KOPT-K1 (cell line): Measurements from ENCODE around the gene PROM2.
"Not testable (repeated sequence)": the region's sequence is repeated elsewhere in the genome, so short reads cannot be mapped to it uniquely, and the experiment has no call there.

Source experiments
- H3K27ac ChIP-seq: fragments of 200-600 bp; sonication (generic); 2 replicates; pipeline ENCODE4 v1.5.1; 2016; ENCODE audit warnings: antibody characterized with exemption, mild to moderate bottlenecking, low read depth, low read length; ENCODE audit not compliant: poor library complexity, severe bottlenecking
- H3K36me3 ChIP-seq: fragments of 200-600 bp; sonication (generic); 2 replicates; pipeline ENCODE4 v1.5.1; 2017; ENCODE audit warnings: antibody characterized with exemption, mild to moderate bottlenecking, low read length, moderate library complexity; ENCODE audit not compliant: insufficient read depth
- H3K9me3 ChIP-seq: fragments of 200-600 bp; sonication (generic); 2 replicates; pipeline ENCODE4 v1.5.1; 2017; ENCODE audit warnings: antibody characterized with exemption, low read length, mild to moderate bottlenecking; ENCODE audit not compliant: insufficient read depth, poor library complexity, severe bottlenecking

PROM2 gene

DNA sequence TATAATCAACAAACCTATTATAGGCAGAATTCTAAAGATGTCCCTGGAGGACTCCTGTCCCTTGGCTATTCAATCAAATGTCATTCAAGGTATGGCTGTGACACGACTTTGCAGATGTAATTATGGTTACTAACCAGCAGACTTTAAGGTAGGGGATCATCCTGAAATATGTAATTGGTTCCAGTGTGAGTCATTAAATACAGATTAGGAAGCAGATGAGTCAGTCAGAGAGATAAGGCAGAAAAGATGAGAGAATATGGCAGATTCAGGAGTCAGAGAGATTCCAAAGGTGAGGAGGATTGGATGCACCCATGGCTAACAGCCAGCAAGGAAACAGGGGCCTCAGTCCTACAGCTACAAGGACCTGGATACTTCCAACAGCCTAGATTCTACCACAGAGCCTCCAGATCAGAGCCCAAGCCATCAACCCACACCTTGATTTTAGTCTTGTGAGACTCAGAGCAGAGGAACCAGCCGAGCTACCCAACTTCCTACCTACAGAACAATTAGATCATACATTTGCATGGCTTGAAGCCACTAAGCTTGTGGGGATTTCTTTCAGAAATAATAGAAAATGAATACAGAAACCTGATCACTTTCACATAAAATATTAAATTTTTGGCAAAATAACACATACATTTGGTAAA lies 11.2 kb upstream of the PROM2 start:
- Histone ChIP-seq H3K9me3 (peaks cover 8% of the 10 kb centered on the region), H3K27ac (no peak overlapping the region)

DNA sequence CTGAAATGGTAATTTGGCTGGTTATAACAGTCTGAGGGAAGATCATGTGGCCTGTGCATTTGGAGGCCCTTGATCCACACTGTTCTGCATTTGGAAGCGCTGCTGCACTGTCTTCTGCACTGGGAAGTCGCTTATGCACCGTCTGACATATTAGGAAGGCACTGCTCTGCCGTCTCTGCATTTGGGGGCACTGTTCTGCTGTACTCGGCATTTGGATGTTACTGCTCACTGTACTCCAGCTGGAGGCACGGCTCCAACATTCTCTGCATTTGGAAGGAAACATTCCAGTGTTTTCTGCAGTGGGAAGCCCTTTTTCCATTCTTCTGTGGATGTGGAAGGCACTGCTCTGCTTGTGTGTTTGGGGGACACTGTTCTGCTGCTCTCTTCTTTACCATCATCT lies 9.6 kb upstream of the PROM2 start:
- no peaks in the 10 kb centered on the region for H3K36me3 ChIP-seq
- H3K27ac ChIP-seq = no peak overlapping the region
- no peaks in the 10 kb centered on the region for H3K9me3 ChIP-seq

More for the DNA sequence above, 11.2 kb upstream of the PROM2 start:
- no peaks in the 10 kb centered on the region for H3K36me3 ChIP-seq

DNA sequence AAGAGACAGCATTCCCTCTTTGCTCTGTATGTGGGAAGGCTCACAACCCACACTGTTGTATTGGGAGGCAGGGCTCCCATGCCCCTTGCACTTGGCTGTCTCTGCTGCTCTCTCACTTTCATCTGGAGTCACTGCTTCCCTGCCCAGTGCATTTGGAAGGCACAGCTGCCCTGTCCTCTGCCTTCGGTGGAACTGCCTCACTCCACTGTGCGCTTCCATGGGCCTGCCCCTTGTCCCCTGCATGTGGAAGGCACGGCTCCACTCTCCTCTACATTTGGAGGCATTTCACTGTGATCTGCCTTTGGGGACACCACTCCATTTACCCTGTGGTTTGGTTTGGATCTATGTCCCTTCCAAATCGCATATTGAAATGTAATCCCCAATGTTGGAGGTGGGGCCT lies 9.1 kb upstream of the PROM2 start:
- no peaks in the 10 kb centered on the region for H3K9me3 ChIP-seq
- no peaks in the 10 kb centered on the region for H3K36me3 ChIP-seq
- no peak overlapping the region for H3K27ac ChIP-seq

GRCh38 chr2:95266781-95267430 lies 7.3 kb upstream of the PROM2 start:
- Histone ChIP-seq H3K27ac (no peak overlapping the region), H3K9me3 (no peaks in the 10 kb centered on the region), H3K36me3 (no peaks in the 10 kb centered on the region)

- H3K36me3 ChIP-seq = no peaks in the 10 kb centered on the region
- no peak overlapping the region for H3K27ac ChIP-seq
- no peaks in the 10 kb centered on the region for H3K9me3 ChIP-seq
Observed at GRCh38 chr2:95267458-95268210, 6.6 kb upstream of the PROM2 start.

- Histone ChIP-seq H3K9me3 (no peaks in the 10 kb centered on the region), H3K36me3 (no peaks in the 10 kb centered on the region), H3K27ac (no peak overlapping the region)
Observed at GRCh38 chr2:95268211-95269035, 5.8 kb upstream of the PROM2 start.

DNA sequence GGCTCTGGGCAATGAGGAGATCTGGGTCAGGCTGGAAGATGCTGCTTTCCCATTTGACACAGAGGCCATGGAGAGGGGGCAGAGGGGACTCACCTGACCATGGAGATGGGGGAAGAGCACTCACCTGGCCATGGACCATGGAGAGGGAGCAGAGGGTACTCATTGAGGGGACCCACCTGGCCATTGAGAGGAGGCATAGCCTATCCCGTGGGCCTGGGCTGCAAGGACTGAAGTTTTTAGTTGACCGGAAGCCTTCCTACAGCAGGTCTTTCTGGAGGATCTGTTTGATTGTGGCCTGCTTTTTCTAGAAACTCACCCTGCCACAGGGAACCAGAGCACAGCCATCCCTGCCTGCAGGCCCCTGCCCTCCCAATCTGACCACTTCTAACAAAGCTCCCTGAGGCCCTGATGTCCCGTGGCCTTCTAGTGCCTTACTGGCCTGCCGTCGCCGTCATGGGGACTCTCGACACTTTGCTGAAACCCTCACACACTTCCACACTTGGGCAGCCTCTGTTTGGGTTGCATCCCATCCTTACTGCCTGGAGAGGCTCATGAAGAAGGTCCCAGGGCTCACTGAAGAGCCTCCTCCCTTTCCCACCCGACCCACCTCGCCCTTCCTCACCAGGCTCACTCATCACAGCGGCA lies 5.1 kb upstream of the PROM2 start:
- H3K27ac ChIP-seq = no peak overlapping the region
- H3K36me3 ChIP-seq = no peaks in the 10 kb centered on the region
- no peaks in the 10 kb centered on the region for H3K9me3 ChIP-seq

- not testable (repeated sequence) for H3K9me3 ChIP-seq, H3K27ac ChIP-seq, H3K36me3 ChIP-seq
Observed at GRCh38 chr2:95269745-95270144, 4.5 kb upstream of the PROM2 start.

- Histone ChIP-seq H3K27ac (no peak overlapping the region), H3K36me3 (no peaks in the 10 kb centered on the region), H3K9me3 (no peaks in the 10 kb centered on the region)
Observed at GRCh38 chr2:95270541-95271081, 3.6 kb upstream of the PROM2 start.

DNA sequence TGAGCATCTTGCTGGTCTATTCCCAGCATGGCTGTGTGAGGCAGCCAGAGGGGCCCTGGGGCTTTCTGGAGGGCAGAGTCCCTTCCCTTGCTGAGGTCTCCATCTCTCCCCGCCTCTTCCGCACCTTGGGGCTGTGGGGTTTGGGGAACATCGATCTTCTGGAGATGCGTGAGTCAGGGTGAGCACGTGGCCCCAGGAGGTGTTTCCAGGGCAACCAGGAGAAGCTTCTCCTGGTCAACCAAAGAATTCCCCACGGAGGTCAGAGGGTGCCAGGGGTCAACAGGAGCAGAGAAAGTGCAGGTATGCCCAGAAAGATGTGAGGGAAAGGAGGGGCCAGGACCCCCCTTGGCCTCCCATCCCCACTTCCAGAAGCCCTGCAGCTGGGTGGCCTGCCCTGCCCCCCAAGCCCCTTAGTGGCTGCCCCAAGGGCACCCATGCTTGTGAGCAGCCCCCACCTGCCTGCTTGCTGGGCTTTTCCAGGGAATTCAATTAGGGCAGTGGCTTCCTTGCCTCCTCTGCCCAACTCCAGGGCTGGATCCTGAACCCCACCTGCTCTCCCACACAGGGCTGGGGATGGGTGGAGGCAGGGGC lies 2.8 kb upstream of the PROM2 start:
- H3K27ac ChIP-seq = no peak overlapping the region
- no peaks in the 10 kb centered on the region for H3K9me3 ChIP-seq
- H3K36me3 ChIP-seq = no peaks in the 10 kb centered on the region

GRCh38 chr2:95272299-95272751 lies 1.9 kb upstream of the PROM2 start:
- Histone ChIP-seq H3K36me3 (no peaks in the 10 kb centered on the region), H3K9me3 (no peaks in the 10 kb centered on the region), H3K27ac (no peak overlapping the region)

DNA sequence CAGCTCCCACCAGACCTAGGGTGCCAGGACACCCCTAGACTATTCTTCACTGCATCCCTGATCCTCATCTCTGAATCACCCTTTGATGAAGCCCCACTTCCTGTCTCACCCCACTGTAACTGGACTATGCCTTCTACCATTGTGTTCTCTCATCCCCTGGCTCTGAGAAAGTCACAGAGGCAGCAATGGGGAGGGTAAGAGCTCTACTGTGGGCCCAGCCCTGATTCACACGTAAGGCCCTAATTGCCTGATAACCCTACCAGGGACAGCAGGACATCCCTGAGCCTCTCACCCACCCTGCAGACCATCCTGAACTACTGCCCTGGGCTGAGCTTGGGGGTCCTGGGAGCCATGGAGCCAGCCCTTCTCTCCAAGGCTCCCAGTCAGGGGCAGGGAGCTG lies 1.5 kb upstream of the PROM2 start:
- Histone ChIP-seq H3K9me3 (no peaks in the 10 kb centered on the region), H3K27ac (no peak overlapping the region), H3K36me3 (no peaks in the 10 kb centered on the region)

DNA sequence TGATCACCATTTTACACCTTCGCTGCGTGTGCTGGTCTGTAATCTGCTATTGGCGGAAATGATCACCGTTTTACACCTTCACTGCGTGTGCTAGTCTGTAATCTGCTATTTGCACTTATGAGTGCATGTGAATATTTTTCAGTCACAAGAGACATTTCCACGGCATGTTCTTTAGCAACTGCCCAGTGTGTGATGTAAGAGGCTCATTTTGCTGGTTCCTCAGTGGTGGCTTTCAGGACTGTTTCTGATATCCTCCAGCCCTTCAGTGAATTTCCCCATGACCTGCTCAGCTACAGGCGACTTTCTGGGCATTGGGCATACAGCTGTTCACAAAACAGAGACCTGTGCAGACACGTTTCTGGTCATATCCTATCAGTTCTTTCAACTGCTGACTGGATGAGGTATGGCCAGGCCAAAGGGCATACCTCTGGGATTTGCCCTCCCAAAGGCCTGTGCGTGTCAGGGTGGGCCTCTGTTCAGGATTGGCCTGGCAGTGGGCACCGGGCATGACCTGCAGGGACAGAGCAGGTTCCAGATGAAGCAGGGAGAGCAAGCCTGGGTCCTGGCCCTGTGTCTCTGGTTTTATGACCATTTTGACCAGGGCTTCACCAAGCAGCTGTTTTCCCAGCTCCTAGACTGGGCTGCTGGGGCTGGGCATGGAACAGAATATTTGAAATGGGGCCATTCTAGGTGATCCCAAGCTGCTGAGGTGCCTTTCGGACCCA lies 521 bp upstream of the PROM2 start:
- Histone ChIP-seq H3K27ac (no peak overlapping the region), H3K9me3 (no peaks in the 10 kb centered on the region), H3K36me3 (no peaks in the 10 kb centered on the region)

- H3K27ac ChIP-seq = no peak overlapping the region
- no peaks in the 10 kb centered on the region for H3K9me3 ChIP-seq
- no peaks in the 10 kb centered on the region for H3K36me3 ChIP-seq
Observed at GRCh38 chr2:95275151-95275515, 884 bp downstream of the PROM2 start.
